IMR-90 (cell line): ENCODE measurements around the gene SAPCD1. TPM values are rescaled to one million over a fixed set of nuclear protein-coding genes. Genes with fewer than 3 reads are reported as not detected.

Experiments
- ATAC-seq: fragments of 200-7000 bp; cut with Tn5 transposase; 2 replicates; pipeline ENCODE4 v1.9.1; 2020; ENCODE audit warnings: low read depth, mild to moderate bottlenecking, moderate library complexity
- BruUV-seq: library from RNA; stranded (reverse); fragments of 400-500 nt; replicated peaks from 2 replicates; lab custom pipeline; 2021; lab: Mats Ljungman, UMichigan
- CTCF ChIA-PET: fragments of 300-600 bp; formaldehyde crosslinking; extraction: SDS; loops from one replicate; lab custom pipeline; 2021; ENCODE audit warnings: antibody characterized with exemption; lab: Yijun Ruan, JAX
- POLR2A ChIA-PET: fragments of 300-600 bp; sonication (Branson Sonifier 250); formaldehyde crosslinking; loops from one replicate; lab custom pipeline; 2022; ENCODE audit warnings: antibody characterized with exemption; ENCODE audit not compliant: unreplicated experiment; lab: Charles Lee
- DNase-seq: peaks from one replicate; pipeline ENCODE4 v3.0.0; 2013
- H2AFZ ChIP-seq: replicated peaks from 2 replicates; pipeline ENCODE3; 2013; ENCODE audit warnings: low read length, mild to moderate bottlenecking; ENCODE audit not compliant: poor library complexity
- H2AK5ac ChIP-seq: 2 replicates; pipeline ENCODE4 v1.6.1; 2013; ENCODE audit warnings: low read depth, low read length, inconsistent platforms
- H2AK9ac ChIP-seq: replicated peaks from 2 replicates; pipeline ENCODE3; 2013; ENCODE audit warnings: mild to moderate bottlenecking, low read depth, low read length, moderate library complexity; ENCODE audit not compliant: poor library complexity
- H2BK120ac ChIP-seq: 2 replicates; pipeline ENCODE4 v1.6.1; 2013; ENCODE audit warnings: low read depth, low read length, inconsistent platforms
- H2BK15ac ChIP-seq: 3 replicates; pipeline ENCODE4 v1.6.1; 2013; ENCODE audit warnings: low read depth, low read length, inconsistent platforms
- H2BK20ac ChIP-seq: 2 replicates; pipeline ENCODE4 v1.6.1; 2013; ENCODE audit warnings: low read depth, mild to moderate bottlenecking, inconsistent platforms, low read length, moderate library complexity
- H2BK5ac ChIP-seq: 2 replicates; pipeline ENCODE4 v1.6.1; 2013; ENCODE audit warnings: mild to moderate bottlenecking, low read depth, low read length, inconsistent platforms; ENCODE audit not compliant: poor library complexity, severe bottlenecking
- H3K14ac ChIP-seq: replicated peaks from 2 replicates; pipeline ENCODE4 v1.6.1; 2013; ENCODE audit warnings: low read depth, low read length, inconsistent platforms
- H3K18ac ChIP-seq: 2 replicates; pipeline ENCODE4 v1.6.1; 2013; ENCODE audit warnings: low read depth, low read length, control low read depth
- H3K23ac ChIP-seq: 2 replicates; pipeline ENCODE4 v1.6.1; 2013; ENCODE audit warnings: low read depth, low read length, inconsistent platforms
- H3K27ac ChIP-seq: 2 replicates; pipeline ENCODE4 v1.5.1; 2013; ENCODE audit warnings: mild to moderate bottlenecking, control low read depth, low read length; ENCODE audit not compliant: insufficient read depth
- H3K27me3 ChIP-seq: 2 replicates; pipeline ENCODE4 v1.6.1; 2013; ENCODE audit warnings: low read length; ENCODE audit not compliant: control insufficient read depth, insufficient read depth
- H3K36me3 ChIP-seq: 2 replicates; pipeline ENCODE4 v1.6.1; 2013; ENCODE audit warnings: low read length, mixed read lengths; ENCODE audit not compliant: control insufficient read depth, insufficient read depth
- H3K4ac ChIP-seq: 2 replicates; pipeline ENCODE4 v1.6.1; 2013; ENCODE audit warnings: low read depth, low read length, inconsistent platforms
- H3K4me1 ChIP-seq: 2 replicates; pipeline ENCODE4 v1.6.1; 2013; ENCODE audit warnings: low read length, mixed read lengths; ENCODE audit not compliant: control insufficient read depth, insufficient read depth
- H3K4me2 ChIP-seq: 2 replicates; pipeline ENCODE4 v1.6.1; 2013; ENCODE audit warnings: low read depth, mild to moderate bottlenecking, control low read depth, low read length, moderate library complexity
- H3K4me3 ChIP-seq: 2 replicates; pipeline ENCODE4 v1.5.1; 2013; ENCODE audit warnings: low read depth, mild to moderate bottlenecking, control low read depth, low read length, moderate library complexity; ENCODE audit not compliant: insufficient read depth
- H3K56ac ChIP-seq: 2 replicates; pipeline ENCODE4 v1.6.1; 2013; ENCODE audit warnings: low read length, inconsistent platforms; ENCODE audit not compliant: insufficient read depth; ENCODE audit errors: extremely low read depth
- H3K79me1 ChIP-seq, 2 experiments: 2 replicates each; pipeline ENCODE4 v1.6.1; 2013; ENCODE audit warnings: low read length in 2 of 2, inconsistent platforms in 1 of 2, low read depth in 1 of 2
- H3K9ac ChIP-seq: 2 replicates; pipeline ENCODE4 v1.6.1; 2013; ENCODE audit warnings: low read depth, low read length, control low read depth
- H3K9me1 ChIP-seq: 2 replicates; pipeline ENCODE4 v1.6.1; 2013; ENCODE audit warnings: low read length, inconsistent platforms; ENCODE audit not compliant: insufficient read depth
- H3K9me3 ChIP-seq: 2 replicates; pipeline ENCODE4 v1.6.1; 2013; ENCODE audit warnings: low read length; ENCODE audit not compliant: control insufficient read depth, insufficient read depth
- H4K20me1 ChIP-seq: 2 replicates; pipeline ENCODE4 v1.6.1; 2013; ENCODE audit warnings: low read length, inconsistent platforms; ENCODE audit not compliant: insufficient read depth
- H4K5ac ChIP-seq: 2 replicates; pipeline ENCODE4 v1.6.1; 2013; ENCODE audit warnings: mild to moderate bottlenecking, low read depth, low read length, control low read depth
- H4K8ac ChIP-seq, 2 experiments: 2 replicates each; pipeline ENCODE4 v1.6.1; 2013; ENCODE audit warnings: low read depth in 2 of 2, low read length in 2 of 2, control low read depth in 1 of 2, inconsistent platforms in 1 of 2
- H4K91ac ChIP-seq: 2 replicates; pipeline ENCODE4 v1.6.1; 2013; ENCODE audit warnings: low read depth, low read length, inconsistent platforms; ENCODE audit not compliant: insufficient read depth
- BHLHE40 ChIP-seq: fragments of 150-350 bp; IDR thresholded peaks from 2 replicates; pipeline ENCODE4 v1.6.1; 2016; ENCODE audit warnings: mild to moderate bottlenecking, low read depth, low read length
- CEBPB ChIP-seq: IDR thresholded peaks from 2 replicates; pipeline ENCODE4 v1.6.1; 2012; ENCODE audit warnings: low read depth, low read length, improper control_type of control experiment
- CHD1 ChIP-seq: IDR thresholded peaks from 2 replicates; pipeline ENCODE4 v1.6.1; 2012; ENCODE audit warnings: low read depth, low read length, improper control_type of control experiment
- FOS ChIP-seq: fragments of 150-350 bp; IDR thresholded peaks from 2 replicates; pipeline ENCODE4 v1.6.1; 2016; ENCODE audit warnings: low read depth, low read length
- MAFK ChIP-seq: IDR thresholded peaks from 2 replicates; pipeline ENCODE4 v1.6.1; 2012; ENCODE audit warnings: low read depth, low read length, improper control_type of control experiment
- MAZ ChIP-seq: IDR thresholded peaks from 2 replicates; pipeline ENCODE4 v1.6.1; 2012; ENCODE audit warnings: low read depth, mild to moderate bottlenecking, low read length, improper control_type of control experiment, moderate library complexity, borderline replicate concordance
- MXI1 ChIP-seq: IDR thresholded peaks from 2 replicates; pipeline ENCODE4 v1.6.1; 2012; ENCODE audit warnings: low read depth, mild to moderate bottlenecking, low read length, moderate library complexity, borderline replicate concordance
- NFE2L2 ChIP-seq: fragments of 150-350 bp; IDR thresholded peaks from 2 replicates; pipeline ENCODE4 v1.6.1; 2016; ENCODE audit warnings: low read depth, mild to moderate bottlenecking, low read length
- POLR2A ChIP-seq: IDR thresholded peaks from 2 replicates; pipeline ENCODE4 v1.6.1; 2012; ENCODE audit warnings: mild to moderate bottlenecking, low read depth, low read length
- RAD21 ChIP-seq: IDR thresholded peaks from 2 replicates; pipeline ENCODE4 v1.6.1; 2012; ENCODE audit warnings: low read length, improper control_type of control experiment
- RFX5 ChIP-seq: IDR thresholded peaks from 2 replicates; pipeline ENCODE4 v1.8.0; 2012; ENCODE audit warnings: low read depth, mild to moderate bottlenecking, low read length, moderate library complexity
- USF2 ChIP-seq: fragments of 150-350 bp; IDR thresholded peaks from 2 replicates; pipeline ENCODE4 v1.6.1; 2017; ENCODE audit warnings: mild to moderate bottlenecking, antibody characterized with exemption, low read length, low read depth
- WGBS, 2 experiments: methylation state at CpG; one replicate each; pipeline versions ENCODE4 v1.1.5 to v1.1.7; 2013; ENCODE audit warnings: missing lambda C conversion rate in 2 of 2; ENCODE audit not compliant: insufficient read length in 1 of 2; ENCODE audit errors: extremely low coverage in 2 of 2; 5-methylcytosine and 5-hydroxymethylcytosine counted together
- dilution Hi-C: fragments of 300-500 bp; cut with HindIII; formaldehyde crosslinking; loops from one replicate; pipeline ENCODE4 v1.14.3; 2018; ENCODE audit warnings: low sequenced_read_pairs; ENCODE audit not compliant: unreplicated experiment
- in situ Hi-C: fragments of 300-500 bp; cut with MboI; formaldehyde crosslinking; loops from 3 replicates; pipeline ENCODE4 v1.14.3; 2019; ENCODE audit warnings: low sequenced_read_pairs, inconsistent platforms, mixed read lengths
- intact Hi-C: fragments of 100-400 bp; cut with micrococcal nuclease; formaldehyde crosslinking; loops from 2 replicates; pipeline ENCODE4 v1.10.0; 2022
- polyA plus RNA-seq, 3 experiments: library from polyadenylated mRNA; depleted of rRNA; stranded (reverse); fragments of >200 nt; gene quantifications; 2 replicates each; pipeline ENCODE4 v1.2.3, GENCODE V29; 2012; ENCODE audit warnings: low replicate concordance in 1 of 3
- total RNA-seq: library from RNA; depleted of rRNA; stranded (reverse); fragments of >200 nt; gene quantifications from 2 replicates; pipeline ENCODE4 v1.2.3, GENCODE V29; 2012
- TF ChIP-seq, protein P1 (sequence below): conservative IDR thresholded peaks from 2 replicates; pipeline ENCODE4 v1.5.1; 2012; ENCODE audit warnings: mild to moderate bottlenecking, low read depth, low read length, improper control_type of control experiment

Gene SAPCD1
- total and polyA plus RNA-seq, 2 of the 4 experiments (the other 2 are of a cell fraction): 2.3 TPM; not detected in 1

GRCh38 chr6:31758281-31758680 is 4.2 kb upstream of the SAPCD1 start:
- Histone ChIP-seq H3K4me2 (no peak overlapping the region), H4K91ac (no peak overlapping the region), H3K9me3 (no peaks in the 10 kb centered on the region), H3K79me1 (0 out of 4 replicates have a peak, but pooled peaks cover 0 to 2% of the 10 kb centered on the region in 2 experiments), H3K9me1 (peaks cover 8% of the 10 kb centered on the region), H3K4me1 (peaks cover 1% of the 10 kb centered on the region), H2BK120ac (no peak overlapping the region), H2AK9ac (peak overlapping the region; percentile 6), H3K14ac (no peak overlapping the region), H3K9ac (no peak overlapping the region), H4K20me1 (no peaks in the 10 kb centered on the region), H2AK5ac (no peak overlapping the region), H3K27ac (no peak overlapping the region), H2BK5ac (no peak overlapping the region), H3K4me3 (no peak overlapping the region), H3K27me3 (no peaks in the 10 kb centered on the region), H3K23ac (no peak overlapping the region), H3K4ac (no peak overlapping the region), H3K18ac (no peak overlapping the region), H3K36me3 (peaks cover 7% of the 10 kb centered on the region; the same call in 1 of the 2 replicates), H3K56ac (no peak overlapping the region), H2BK20ac (no peak overlapping the region), H2BK15ac (no peak overlapping the region), H2AFZ (no peak overlapping the region), H4K8ac (no peak overlapping the region), H4K5ac (no peak overlapping the region)
- dilution Hi-C loops (no loop called here), in situ Hi-C loops (no loop called here), intact Hi-C loops (no loop called here)
- ChIA-PET CTCF (no interaction called here), POLR2A (no interaction called here)
- no peak for DNase-seq
- BruUV-seq: no TSS peak
- no peak for ATAC-seq
- TF ChIP-seq USF2: no peak
- TF ChIP-seq BHLHE40: no peak
- no peak for TF ChIP-seq MAFK
- no peak for TF ChIP-seq NFE2L2
- no peak for TF ChIP-seq FOS
- TF ChIP-seq, protein P1, sequence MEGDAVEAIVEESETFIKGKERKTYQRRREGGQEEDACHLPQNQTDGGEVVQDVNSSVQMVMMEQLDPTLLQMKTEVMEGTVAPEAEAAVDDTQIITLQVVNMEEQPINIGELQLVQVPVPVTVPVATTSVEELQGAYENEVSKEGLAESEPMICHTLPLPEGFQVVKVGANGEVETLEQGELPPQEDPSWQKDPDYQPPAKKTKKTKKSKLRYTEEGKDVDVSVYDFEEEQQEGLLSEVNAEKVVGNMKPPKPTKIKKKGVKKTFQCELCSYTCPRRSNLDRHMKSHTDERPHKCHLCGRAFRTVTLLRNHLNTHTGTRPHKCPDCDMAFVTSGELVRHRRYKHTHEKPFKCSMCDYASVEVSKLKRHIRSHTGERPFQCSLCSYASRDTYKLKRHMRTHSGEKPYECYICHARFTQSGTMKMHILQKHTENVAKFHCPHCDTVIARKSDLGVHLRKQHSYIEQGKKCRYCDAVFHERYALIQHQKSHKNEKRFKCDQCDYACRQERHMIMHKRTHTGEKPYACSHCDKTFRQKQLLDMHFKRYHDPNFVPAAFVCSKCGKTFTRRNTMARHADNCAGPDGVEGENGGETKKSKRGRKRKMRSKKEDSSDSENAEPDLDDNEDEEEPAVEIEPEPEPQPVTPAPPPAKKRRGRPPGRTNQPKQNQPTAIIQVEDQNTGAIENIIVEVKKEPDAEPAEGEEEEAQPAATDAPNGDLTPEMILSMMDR: no peak
- TF ChIP-seq MAZ: no peak
- no peak for TF ChIP-seq MXI1
- TF ChIP-seq RAD21: no peak
- TF ChIP-seq POLR2A: no peak
- no peak for TF ChIP-seq CHD1
- TF ChIP-seq RFX5: no peak
- no peak for TF ChIP-seq CEBPB
- WGBS, 2 experiments: no CpG with 5 or more reads among the region's 2 CpGs
